ENCODE measurements around the gene OR2H2.
A peak's percentile ranks its signal among the peaks of the same experiment; 100 is the strongest.

Gene OR2H2

DNA sequence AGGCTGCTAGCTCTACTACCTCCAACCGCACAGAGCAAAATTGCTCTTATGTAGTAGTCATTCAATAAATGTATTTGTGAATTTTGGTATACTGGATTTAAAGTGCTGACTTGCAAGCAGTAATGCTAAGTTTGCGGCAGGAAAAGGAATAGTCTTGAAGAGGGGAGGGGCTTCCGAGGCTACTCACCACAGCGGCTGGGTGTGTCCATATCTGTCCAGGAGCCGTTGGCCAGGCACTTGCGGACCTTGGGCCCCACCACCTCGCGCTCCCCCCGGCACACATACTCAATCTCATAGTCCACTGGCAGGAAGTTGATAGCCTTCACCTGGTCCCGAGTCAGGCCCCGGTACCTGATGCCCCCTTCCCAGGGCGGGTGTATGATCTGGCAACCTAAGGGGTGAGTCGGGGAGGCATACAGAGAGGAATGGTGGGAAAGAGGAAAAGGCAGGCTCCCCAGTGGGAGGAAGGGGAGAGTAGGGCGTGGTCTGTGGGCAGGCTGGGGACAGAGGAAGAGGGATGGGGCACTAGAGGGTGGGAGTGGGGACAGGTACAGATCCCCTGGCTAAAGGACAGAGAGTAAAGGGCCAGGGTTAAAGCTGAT, 46.4 kb downstream of the OR2H2 start:
- no peak for DNase-seq

DNA sequence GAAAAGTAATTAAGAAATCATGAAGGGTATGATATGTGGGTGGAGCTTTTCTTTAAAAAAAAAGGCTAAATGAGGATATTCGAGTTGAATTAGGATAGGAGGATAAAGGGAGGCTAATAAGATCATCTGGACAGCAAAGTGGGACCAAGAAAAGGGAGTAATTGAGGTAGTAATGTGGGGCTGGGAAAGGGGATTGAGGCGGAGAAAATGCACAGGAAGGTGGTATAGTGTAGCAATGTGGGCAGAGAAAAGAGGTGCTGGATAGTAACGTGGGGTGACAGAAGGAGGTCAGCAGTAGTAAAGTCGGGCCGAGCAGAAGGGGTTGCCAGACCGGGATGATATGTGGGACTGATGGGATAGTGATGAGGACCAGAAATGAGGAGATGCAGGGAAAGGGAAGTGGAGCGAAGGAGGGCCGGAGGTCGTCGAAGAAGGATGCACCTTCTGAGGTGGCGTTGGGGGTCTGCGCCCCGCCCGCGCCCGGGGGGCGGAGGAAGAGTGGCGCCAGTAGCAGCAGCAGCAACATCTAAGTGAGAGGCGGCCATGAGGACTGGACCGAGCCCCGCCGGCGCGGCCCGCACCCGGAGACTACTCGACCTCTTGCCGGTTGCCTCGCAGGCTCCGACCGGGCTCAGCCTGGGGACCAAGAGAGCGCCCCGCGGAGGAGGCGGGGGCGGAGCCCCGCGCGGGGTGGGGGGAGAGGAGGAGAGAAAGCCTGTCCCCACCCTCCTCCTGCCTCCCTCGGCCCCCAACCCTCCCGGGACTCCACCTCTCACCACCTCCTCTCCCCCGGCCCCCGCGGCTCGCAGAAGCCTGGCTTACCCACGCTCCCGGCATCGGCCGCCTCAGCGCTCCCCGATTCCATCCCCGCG, 47.2 kb downstream of the OR2H2 start:
- DNase-seq, result peak in 1 of 2 experiments; percentile 52

DNA sequence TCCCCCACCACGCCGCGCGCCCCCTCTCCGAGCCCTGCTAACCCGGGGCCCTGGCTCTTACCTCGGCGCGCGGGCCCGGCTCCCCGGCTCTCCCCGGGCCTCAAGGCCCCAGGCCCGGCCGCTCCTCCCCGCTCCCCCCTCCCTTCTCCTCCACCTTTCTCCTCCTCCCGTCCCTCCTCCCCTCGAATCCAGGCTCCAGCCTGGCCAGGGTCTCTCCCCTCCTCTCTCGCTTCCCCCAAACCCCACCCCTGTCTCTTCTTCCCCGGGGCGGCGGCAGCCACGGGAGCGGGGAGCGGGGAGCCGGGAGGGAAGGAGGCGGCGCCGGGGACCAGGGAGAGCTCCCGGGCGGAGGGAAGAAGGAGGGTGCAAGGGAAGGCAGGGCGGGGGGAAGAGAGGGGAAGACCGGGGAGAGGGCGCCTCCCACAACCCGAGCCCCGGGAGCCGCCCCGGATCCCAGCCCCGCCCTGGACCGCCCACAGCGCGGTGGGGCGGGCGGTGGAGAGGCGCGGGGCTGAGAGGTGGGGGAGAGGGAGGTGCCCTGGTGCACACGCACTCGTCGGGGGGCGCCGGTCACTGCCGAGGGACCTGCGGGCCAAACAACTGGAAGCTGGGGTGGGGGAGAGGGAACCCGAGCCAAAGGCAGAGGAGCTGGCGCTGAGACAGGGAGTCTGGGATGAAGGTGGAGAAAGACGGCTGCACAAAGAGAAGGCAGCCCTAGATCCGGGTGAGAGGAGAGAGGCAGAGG, 48.0 kb downstream of the OR2H2 start, which contains the start of gene GABBR1:
TSS of gene GABBR1 (minus strand) at position 395 of the 745 bp plus-strand sequence. CDS start 798 bp downstream, outside the sequence.
- peak; percentile 83 for DNase-seq

DNA sequence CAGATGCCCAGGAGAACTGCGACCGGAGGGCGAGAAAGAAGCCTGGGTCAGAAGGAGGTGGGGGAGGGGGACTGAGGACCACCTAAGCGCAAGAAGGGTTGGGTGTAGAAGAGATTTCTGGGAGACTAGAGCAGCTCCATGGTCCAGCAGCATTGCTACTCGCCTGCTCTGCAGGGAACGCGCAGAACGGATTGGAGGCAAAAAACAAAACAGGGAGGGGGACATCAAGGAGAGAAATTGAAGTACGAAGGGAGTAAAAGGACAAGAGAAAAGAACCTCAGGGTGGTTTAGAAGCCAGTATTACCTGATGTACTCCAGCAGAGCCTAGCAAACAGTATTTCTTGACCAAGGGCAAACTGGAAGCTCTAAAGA, 48.6 kb downstream of the OR2H2 start:
- DNase-seq, result peak in 1 of 2 experiments; percentile 45

DNA sequence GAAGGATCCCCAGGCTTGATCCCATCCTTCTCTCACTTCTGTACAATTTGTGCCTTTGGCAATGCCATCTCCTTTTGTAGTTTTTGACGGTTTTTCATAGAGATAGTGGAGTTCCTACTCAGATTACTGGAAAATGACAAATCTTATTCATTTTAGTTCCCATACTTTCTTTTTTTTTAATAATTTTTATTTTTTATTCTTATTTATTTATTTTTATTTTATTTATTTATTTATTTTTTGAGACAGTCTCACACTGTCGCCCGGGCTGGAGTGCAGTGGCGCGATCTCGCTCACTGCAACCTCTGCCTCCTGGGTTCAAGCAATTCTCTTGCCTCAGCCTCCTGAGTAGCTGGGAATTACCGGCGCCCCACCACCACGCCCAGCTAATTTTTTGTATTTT, 52.3 kb downstream of the OR2H2 start:
- no peak for DNase-seq
